SK-N-SH (cell line): ENCODE results near the gene SPAAR. TPM values are rescaled to one million over a fixed set of nuclear protein-coding genes. Genes with fewer than 3 reads are reported as not detected.
A peak's percentile ranks its signal among the peaks of the same experiment; 100 is the strongest.

ENCODE experiments used
- CTCF ChIA-PET: fragments of 300-600, 350-600 bp; formaldehyde crosslinking; extraction: SDS; loops from one replicate; lab custom pipeline; 2021; lab: Yijun Ruan, JAX
- POLR2A ChIA-PET: fragments of 350-600 bp; sonication (Branson Sonifier 250); formaldehyde crosslinking; extraction: SDS; loops from one replicate; lab custom pipeline; 2020; ENCODE audit warnings: antibody characterized with exemption, inconsistent platforms; lab: Yijun Ruan, JAX
- DNase-seq: peaks from one replicate; pipeline ENCODE4 v3.0.0; 2012
- H2AFZ ChIP-seq: fragments of 200-600 bp; sonication (generic); 2 replicates; pipeline ENCODE4 v1.8.1; 2016; ENCODE audit warnings: antibody characterized with exemption, mild to moderate bottlenecking, low read depth
- H3F3A ChIP-seq: fragments of 200-600 bp; sonication (generic); replicated peaks from 2 replicates; pipeline ENCODE3; 2016; ENCODE audit warnings: antibody characterized with exemption, mild to moderate bottlenecking; ENCODE audit not compliant: insufficient read depth
- H3K27ac ChIP-seq, 2 experiments: fragments of 200-500 bp in 1 of 2; fragments of 200-600 bp in 1 of 2; sonication (Bioruptor generic) in 1 of 2; sonication (generic), shearing (Covaris generic) in 1 of 2; 2 replicates each; pipeline versions ENCODE4 v1.5.1 to v1.6.1; 2014 to 2016; ENCODE audit warnings: low read depth in 2 of 2, inconsistent platforms in 1 of 2, low read length in 1 of 2, mild to moderate bottlenecking in 1 of 2, mixed read lengths in 1 of 2
- H3K27me3 ChIP-seq: fragments of 200-600 bp; sonication (generic), shearing (Covaris generic); 2 replicates; pipeline ENCODE4 v1.6.1; 2016; ENCODE audit warnings: mixed run types; ENCODE audit not compliant: insufficient read depth
- H3K36me3 ChIP-seq, 2 experiments: fragments of 200-500 bp in 1 of 2; fragments of 200-600 bp in 1 of 2; sonication (Bioruptor generic) in 1 of 2; sonication (generic) in 1 of 2; replicated peaks in 1 of 2; 2 replicates each; pipeline versions ENCODE3 to v1.5.1; 2014 to 2016; ENCODE audit warnings: low read length in 1 of 2, mild to moderate bottlenecking in 1 of 2; ENCODE audit not compliant: insufficient read depth in 2 of 2, control insufficient read depth in 1 of 2
- H3K4me1 ChIP-seq, 2 experiments: fragments of 200-500 bp in 1 of 2; fragments of 200-600 bp in 1 of 2; sonication (Bioruptor generic) in 1 of 2; sonication (generic), shearing (Covaris generic) in 1 of 2; 2 replicates each; pipeline versions ENCODE4 v1.5.1 to v1.6.1; 2014 to 2016; ENCODE audit warnings: low read depth in 1 of 2, low read length in 1 of 2, mixed run types in 1 of 2; ENCODE audit not compliant: insufficient read depth in 2 of 2, control insufficient read depth in 1 of 2
- H3K4me2 ChIP-seq: fragments of 200-600 bp; sonication (generic), shearing (Covaris generic); 2 replicates; pipeline ENCODE4 v1.6.1; 2017; ENCODE audit warnings: mixed run types
- H3K4me3 ChIP-seq, 2 experiments: fragments of 200-500 bp in 1 of 2; fragments of 200-600 bp in 1 of 2; sonication (Bioruptor generic) in 1 of 2; sonication (generic), shearing (Covaris generic) in 1 of 2; 2 replicates each; pipeline versions ENCODE4 v1.5.1 to v1.8.1; 2014 to 2016; ENCODE audit warnings: low read depth in 2 of 2, inconsistent platforms in 1 of 2, low read length in 1 of 2, mild to moderate bottlenecking in 1 of 2, mixed read lengths in 1 of 2, moderate library complexity in 1 of 2
- H3K79me2 ChIP-seq: fragments of 200-600 bp; sonication (generic); 2 replicates; pipeline ENCODE4 v1.8.1; 2017; ENCODE audit warnings: mild to moderate bottlenecking; ENCODE audit not compliant: insufficient read depth
- H3K9ac ChIP-seq: fragments of 200-600 bp; sonication (generic); 2 replicates; pipeline ENCODE4 v1.6.1; 2017; ENCODE audit warnings: mixed run types
- H3K9me2 ChIP-seq: fragments of 200-600 bp; sonication (generic); 2 replicates; pipeline ENCODE4 v1.6.1; 2017; ENCODE audit warnings: mixed run types
- H3K9me3 ChIP-seq: fragments of 200-600 bp; sonication (generic); 2 replicates; pipeline ENCODE4 v1.6.1; 2017; ENCODE audit warnings: mixed run types, mild to moderate bottlenecking, moderate library complexity
- H4K20me1 ChIP-seq: fragments of 200-600 bp; sonication (generic); 2 replicates; pipeline ENCODE4 v1.6.1; 2017; ENCODE audit warnings: mild to moderate bottlenecking, mixed run types; ENCODE audit not compliant: insufficient read depth
- CTCF ChIP-seq: fragments of 200-600 bp; sonication (generic); IDR thresholded peaks from 2 replicates; pipeline ENCODE4 v1.6.1; 2017; ENCODE audit warnings: antibody characterized with exemption, mild to moderate bottlenecking, moderate library complexity
- FOSL2 ChIP-seq: IDR thresholded peaks from 2 replicates; pipeline ENCODE4 v1.4.0; 2012; ENCODE audit warnings: low read depth, mild to moderate bottlenecking, moderate library complexity, borderline replicate concordance
- MXI1 ChIP-seq: IDR thresholded peaks from 2 replicates; pipeline ENCODE4 v1.6.1; 2012; ENCODE audit warnings: mild to moderate bottlenecking, low read depth, low read length, improper control_type of control experiment
- NFIC ChIP-seq: IDR thresholded peaks from 2 replicates; pipeline ENCODE4 v1.4.0; 2012; ENCODE audit warnings: borderline replicate concordance
- NRF1 ChIP-seq: IDR thresholded peaks from 2 replicates; pipeline ENCODE4 v1.6.1; 2012; ENCODE audit warnings: low read depth, mild to moderate bottlenecking, low read length
- RFX5 ChIP-seq: IDR thresholded peaks from 2 replicates; pipeline ENCODE4 v1.6.1; 2012; ENCODE audit warnings: mild to moderate bottlenecking, improper control_type of control experiment, low read length
- SMC3 ChIP-seq: IDR thresholded peaks from 2 replicates; pipeline ENCODE4 v1.6.1; 2012; ENCODE audit warnings: low read depth, low read length, improper control_type of control experiment
- TAF1 ChIP-seq: IDR thresholded peaks from 2 replicates; pipeline ENCODE4 v1.6.1; 2012; ENCODE audit warnings: low read depth, mild to moderate bottlenecking, low read length, moderate library complexity, borderline replicate concordance
- USF1 ChIP-seq: IDR thresholded peaks from 2 replicates; pipeline ENCODE4 v1.4.0; 2012; ENCODE audit warnings: low read depth, borderline replicate concordance
- USF2 ChIP-seq: fragments of 150-350 bp; IDR thresholded peaks from 2 replicates; pipeline ENCODE4 v1.6.1; 2017; ENCODE audit warnings: antibody characterized with exemption, low read length, low read depth, borderline replicate concordance
- ZBTB33 ChIP-seq: IDR thresholded peaks from 2 replicates; pipeline ENCODE4 v1.4.0; 2012; ENCODE audit warnings: low read depth, borderline replicate concordance
- WGBS: methylation state at CpG from one replicate; pipeline ENCODE4 v1.1.6; 2017; ENCODE audit warnings: low lambda C conversion rate; 5-methylcytosine and 5-hydroxymethylcytosine counted together
- polyA plus RNA-seq, 3 experiments: library from polyadenylated mRNA; depleted of rRNA; stranded (reverse); fragments of >200 nt; gene quantifications; 2 replicates each; pipeline ENCODE4 v1.2.3, GENCODE V29; 2012

SPAAR gene
- polyA plus RNA-seq, 1 of the 3 experiments (the other 2 are of a cell fraction), result 0.13 TPM

GRCh38 chr9:35919212-35920008, 10.1 kb downstream of the SPAAR start:
- H3F3A ChIP-seq, result peaks cover 33% of the 10 kb centered on the region
- no peaks in the 10 kb centered on the region for H3K36me3 ChIP-seq
- H3K27ac ChIP-seq, result no peak overlapping the region
- no peaks in the 10 kb centered on the region for H4K20me1 ChIP-seq
- H3K9ac ChIP-seq, result no peak overlapping the region
- peak overlapping the region; percentile 52 for H2AFZ ChIP-seq
- no peaks in the 10 kb centered on the region for H3K9me2 ChIP-seq
- CTCF ChIA-PET, result interaction anchor here (0.6 to 3.6 kb wide), 4 partner anchors 17 to 104 kb away, joined by 3 to 19 read pairs (median 5); no protein-coding TSS in a partner anchor
- H3K4me3 ChIP-seq, result no peak overlapping the region
- no peak overlapping the region for H3K4me2 ChIP-seq
- DNase-seq, result no peak
- WGBS, result 68% methylated on average over 3 of the region's 3 CpGs
- peaks cover 0 to 12% of the 10 kb centered on the region in 2 experiments; a peak in 1 of 4 replicates for H3K4me1 ChIP-seq
- POLR2A ChIA-PET, result no interaction called here
- H3K9me3 ChIP-seq, result no peaks in the 10 kb centered on the region
- TF ChIP-seq RFX5 (no peak), NRF1 (no peak), CTCF (no peak), ZBTB33 (no peak), FOSL2 (no peak), USF1 (no peak), TAF1 (no peak), USF2 (no peak), SMC3 (no peak), MXI1 (no peak), NFIC (no peak)
- H3K27me3 ChIP-seq, result no peaks in the 10 kb centered on the region
- H3K79me2 ChIP-seq, result no peaks in the 10 kb centered on the region
